Measurements from ENCODE around the gene DHRSX. TPM values are rescaled to one million over a fixed set of nuclear protein-coding genes. Genes with fewer than 3 reads are reported as not detected.

Gene DHRSX
- total RNA-seq, 1 donor from 2014 or later: 31.8 TPM

GRCh38 chrX:2452799-2453198, 48.0 kb downstream of the DHRSX start:
- Histone ChIP-seq H2AFZ (replicated peaks) (no peak overlapping the region), H3K4me3 (no peak overlapping the region), H3F3A (ENCODE audit: low read depth) (peaks cover 29% of the 10 kb centered on the region), H3K4me1 (peaks cover 11% of the 10 kb centered on the region), H3K4me2 (no peak overlapping the region), H3K9ac (no peak overlapping the region), H3K9me3 (ENCODE audit: low read depth) (no peaks in the 10 kb centered on the region), H3K79me2 (ENCODE audit: low read depth) (peaks cover 57% of the 10 kb centered on the region), H3K27ac (no peak overlapping the region), H3K36me3 (no peaks in the 10 kb centered on the region), H3K27me3 (no peaks in the 10 kb centered on the region), H4K20me1 (ENCODE audit: low read depth) (no peaks in the 10 kb centered on the region)
- Mint-ChIP-seq H3K27me3 (ENCODE audit: insufficient read depth, low read depth) (no peaks in the 10 kb centered on the region), H3K27ac (no peak overlapping the region), H3K4me1 (peaks cover 29% of the 10 kb centered on the region), H3K9me3 (peaks cover 3% of the 10 kb centered on the region), H3K36me3 (peaks cover 11% of the 10 kb centered on the region), H3K4me3 (no peak overlapping the region)
- TF ChIP-seq EZH2phosphoT487 (IDR thresholded peaks at IDR 0.05): no peak
- TF ChIP-seq EZH2 (IDR thresholded peaks at IDR 0.05): no peak
- no peak for DNase-seq (ENCODE audit: low spot score)

GRCh38 chrX:2452317-2452784, 48.4 kb downstream of the DHRSX start:
- Histone ChIP-seq H3K4me2 (no peak overlapping the region), H3K9me3 (ENCODE audit: low read depth) (no peaks in the 10 kb centered on the region), H3K4me3 (no peak overlapping the region), H4K20me1 (ENCODE audit: low read depth) (no peaks in the 10 kb centered on the region), H2AFZ (replicated peaks) (no peak overlapping the region), H3K27ac (no peak overlapping the region), H3K36me3 (no peaks in the 10 kb centered on the region), H3K27me3 (no peaks in the 10 kb centered on the region), H3K79me2 (ENCODE audit: low read depth) (peaks cover 57% of the 10 kb centered on the region), H3F3A (ENCODE audit: low read depth) (peaks cover 29% of the 10 kb centered on the region), H3K4me1 (peaks cover 11% of the 10 kb centered on the region), H3K9ac (no peak overlapping the region)
- H3K36me3 Mint-ChIP-seq: peaks cover 14% of the 10 kb centered on the region
- H3K4me3 Mint-ChIP-seq: no peak overlapping the region
- TF ChIP-seq EZH2 (IDR thresholded peaks at IDR 0.05): no peak
- no peak for TF ChIP-seq EZH2phosphoT487 (IDR thresholded peaks at IDR 0.05)
- no peak for TF ChIP-seq CTCF (IDR thresholded peaks at IDR 0.05)
- H3K27ac Mint-ChIP-seq: no peak overlapping the region
- no peaks in the 10 kb centered on the region for H3K27me3 Mint-ChIP-seq (ENCODE audit: insufficient read depth, low read depth)
- H3K9me3 Mint-ChIP-seq: peaks cover 6% of the 10 kb centered on the region
- peaks cover 29% of the 10 kb centered on the region for H3K4me1 Mint-ChIP-seq
- no peak for DNase-seq (ENCODE audit: low spot score)

DNA sequence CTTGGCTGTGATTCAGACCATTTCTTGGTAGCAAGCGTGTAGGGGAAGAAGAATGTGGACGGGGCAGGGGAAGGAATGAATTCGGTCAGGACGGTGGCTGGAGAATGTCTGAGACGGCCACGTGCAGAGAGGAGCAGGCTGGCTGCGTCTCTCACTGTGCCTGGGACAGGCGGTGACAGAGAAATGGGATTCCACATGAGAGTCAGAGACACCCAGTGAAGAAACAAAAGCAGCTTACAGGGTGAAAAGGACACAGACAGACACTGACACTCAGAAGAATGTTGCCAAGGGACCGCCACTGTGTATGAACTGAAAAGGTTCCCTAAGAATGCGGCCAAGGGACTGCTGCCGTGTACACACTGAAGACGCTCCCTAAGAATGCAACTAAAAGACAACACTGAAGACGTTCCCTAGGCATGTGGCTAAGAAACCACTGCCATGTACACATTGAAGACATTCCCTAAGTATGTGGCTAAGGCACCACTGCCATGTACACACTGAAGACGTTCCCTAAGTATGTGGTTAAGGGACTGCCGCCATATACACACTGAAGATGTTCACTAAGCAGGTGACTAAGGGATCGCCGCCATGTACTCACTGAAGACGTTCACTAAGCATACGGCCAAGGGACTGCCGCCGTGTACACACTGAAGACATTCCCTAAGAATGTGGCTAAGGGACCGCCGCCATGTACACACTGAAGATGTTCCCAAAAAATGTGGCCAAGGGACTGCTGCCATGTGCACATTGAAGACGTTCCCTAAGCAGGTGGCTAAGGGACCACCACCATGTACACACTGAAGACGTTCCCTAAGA, 49.1 kb downstream of the DHRSX start:
- H3K9me3 Mint-ChIP-seq: peaks cover 11% of the 10 kb centered on the region
- peaks cover 27% of the 10 kb centered on the region for H3K4me1 Mint-ChIP-seq
- H3K27me3 Mint-ChIP-seq (ENCODE audit: insufficient read depth, low read depth): no peaks in the 10 kb centered on the region
- no peaks in the 10 kb centered on the region for H3K27me3 ChIP-seq
- H3K4me3 ChIP-seq: no peak overlapping the region
- H2AFZ ChIP-seq (replicated peaks): peak overlapping the region; percentile 13
- no peaks in the 10 kb centered on the region for H4K20me1 ChIP-seq (ENCODE audit: low read depth)
- H3K36me3 Mint-ChIP-seq: peaks cover 20% of the 10 kb centered on the region
- peak; percentile 76 for DNase-seq (ENCODE audit: low spot score)
- peaks cover 11% of the 10 kb centered on the region for H3K4me1 ChIP-seq
- H3K4me3 Mint-ChIP-seq: peak overlapping the region; percentile 14
- peaks cover 29% of the 10 kb centered on the region for H3F3A ChIP-seq (ENCODE audit: low read depth)
- no peak overlapping the region for H3K9ac ChIP-seq
- TF ChIP-seq EZH2phosphoT487 (IDR thresholded peaks at IDR 0.05) (no peak), CTCF (IDR thresholded peaks at IDR 0.05) (no peak), EZH2 (IDR thresholded peaks at IDR 0.05) (no peak)
- peaks cover 58% of the 10 kb centered on the region for H3K79me2 ChIP-seq (ENCODE audit: low read depth)
- H3K27ac Mint-ChIP-seq: peak overlapping the region; percentile 85
- H3K36me3 ChIP-seq: no peaks in the 10 kb centered on the region
- peak overlapping the region; percentile 35 for H3K4me2 ChIP-seq
- H3K27ac ChIP-seq: peak overlapping the region; percentile 67
- H3K9me3 ChIP-seq (ENCODE audit: low read depth): no peaks in the 10 kb centered on the region

DNA sequence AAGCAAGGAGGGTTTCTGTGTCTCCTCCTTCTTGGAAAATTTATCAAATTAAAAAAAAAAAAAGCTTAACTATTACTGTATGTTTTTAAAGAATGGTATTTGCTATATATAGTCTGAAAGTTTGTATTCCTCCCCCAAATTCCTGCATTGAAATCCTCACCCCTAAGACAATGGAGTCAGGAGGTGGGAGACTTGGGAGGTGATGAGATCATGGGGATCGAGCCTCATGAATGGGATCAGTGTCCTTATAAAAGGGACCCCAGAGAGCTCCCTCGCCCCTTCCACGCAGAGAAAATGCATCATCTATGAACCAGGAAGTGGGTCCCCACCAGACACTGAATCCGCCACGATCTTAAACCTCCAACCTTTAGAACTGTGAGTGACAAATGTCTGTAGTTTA, 50.1 kb downstream of the DHRSX start:
- H3K27me3 Mint-ChIP-seq (ENCODE audit: insufficient read depth, low read depth): no peaks in the 10 kb centered on the region
- peak overlapping the region; percentile 50 for H3K4me3 Mint-ChIP-seq
- H3F3A ChIP-seq (ENCODE audit: low read depth): peaks cover 29% of the 10 kb centered on the region
- no peak overlapping the region for H2AFZ ChIP-seq (replicated peaks)
- peaks cover 26% of the 10 kb centered on the region for H3K4me1 Mint-ChIP-seq
- peak; percentile 62 for DNase-seq (ENCODE audit: low spot score)
- H3K9me3 ChIP-seq (ENCODE audit: low read depth): no peaks in the 10 kb centered on the region
- peaks cover 22% of the 10 kb centered on the region for H3K36me3 Mint-ChIP-seq
- H4K20me1 ChIP-seq (ENCODE audit: low read depth): no peaks in the 10 kb centered on the region
- H3K27me3 ChIP-seq: no peaks in the 10 kb centered on the region
- H3K4me1 ChIP-seq: peaks cover 11% of the 10 kb centered on the region
- peaks cover 62% of the 10 kb centered on the region for H3K79me2 ChIP-seq (ENCODE audit: low read depth)
- no peak overlapping the region for H3K9ac ChIP-seq
- H3K27ac ChIP-seq: peak overlapping the region; percentile 73
- H3K4me3 ChIP-seq: no peak overlapping the region
- peak overlapping the region; percentile 14 for H3K4me2 ChIP-seq
- TF ChIP-seq EZH2 (IDR thresholded peaks at IDR 0.05) (no peak), EZH2phosphoT487 (IDR thresholded peaks at IDR 0.05) (no peak), CTCF (IDR thresholded peaks at IDR 0.05) (no peak)
- no peaks in the 10 kb centered on the region for H3K36me3 ChIP-seq
- peak overlapping the region; percentile 94 for H3K27ac Mint-ChIP-seq
- H3K9me3 Mint-ChIP-seq: peaks cover 14% of the 10 kb centered on the region

All from neural progenitor cell (in vitro differentiated cells).